Activated T-cell treated with anti-CD3 and anti-CD28 coated beads, Interleukin-2, amount 50 U/mL, for 1 hour (primary cell): ENCODE data around the gene SLC22A7.

Experiments
- DNase-seq: peaks from one replicate; pipeline ENCODE4 v3.0.0-alpha.2; 2020

Gene SLC22A7

DNA sequence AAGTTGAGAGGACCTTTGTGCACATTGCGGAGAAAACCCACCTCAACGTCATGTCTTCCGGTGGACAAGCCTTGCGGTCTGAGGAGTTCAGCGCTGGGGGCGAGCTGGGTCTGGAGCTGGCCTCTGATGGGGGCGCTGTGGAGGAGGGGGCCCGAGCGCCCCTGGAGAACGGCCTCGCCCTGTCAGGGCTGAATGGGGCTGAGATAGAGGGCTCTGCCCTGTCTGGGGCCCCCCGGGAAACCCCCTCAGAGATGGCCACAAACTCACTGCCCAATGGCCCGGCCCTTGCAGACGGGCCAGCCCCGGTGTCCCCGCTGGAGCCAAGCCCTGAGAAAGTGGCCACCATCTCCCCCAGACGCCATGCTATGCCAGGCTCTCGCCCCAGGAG is 14.6 kb upstream of the SLC22A7 start:
- DNase-seq, result no peak

GRCh38 chr6:43283905-43284304 is 14.2 kb upstream of the SLC22A7 start:
- no peak for DNase-seq

DNA sequence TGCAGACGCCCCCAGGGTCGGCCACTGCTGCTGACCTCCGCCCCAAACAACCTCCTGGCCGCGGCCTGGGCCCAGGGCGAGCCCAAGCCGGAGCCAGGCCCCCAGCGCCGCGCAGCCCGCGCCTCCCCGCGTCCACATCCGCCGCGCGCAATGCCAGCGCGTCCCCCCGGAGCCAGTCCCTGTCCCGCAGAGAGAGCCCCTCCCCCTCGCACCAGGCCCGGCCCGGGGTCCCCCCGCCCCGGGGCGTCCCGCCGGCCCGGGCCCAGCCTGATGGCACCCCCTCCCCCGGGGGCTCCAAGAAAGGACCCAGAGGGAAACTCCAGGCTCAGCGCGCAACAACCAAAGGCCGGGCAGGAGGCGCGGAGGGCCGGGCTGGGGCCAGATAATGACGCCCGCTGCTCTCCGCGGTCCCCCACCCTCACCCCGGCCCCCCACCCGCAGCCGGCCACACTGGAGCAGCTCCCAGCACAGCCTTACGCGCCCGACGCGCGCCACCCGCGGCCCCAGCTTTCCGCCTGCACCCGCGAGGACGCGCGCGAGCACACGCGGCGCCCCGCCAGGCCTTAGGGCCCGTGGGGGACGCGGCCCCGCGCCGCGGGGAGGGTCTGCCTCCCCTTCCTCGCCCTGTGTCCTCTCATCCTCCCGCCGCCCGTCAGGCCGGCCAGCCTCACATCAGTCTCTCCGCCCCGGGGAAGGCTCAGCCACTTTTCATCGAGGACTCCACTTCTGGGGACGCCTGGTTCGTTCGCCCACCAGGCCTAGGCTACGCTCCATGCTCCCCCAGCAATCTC is 12.9 kb upstream of the SLC22A7 start:
- DNase-seq, result no peak

DNA sequence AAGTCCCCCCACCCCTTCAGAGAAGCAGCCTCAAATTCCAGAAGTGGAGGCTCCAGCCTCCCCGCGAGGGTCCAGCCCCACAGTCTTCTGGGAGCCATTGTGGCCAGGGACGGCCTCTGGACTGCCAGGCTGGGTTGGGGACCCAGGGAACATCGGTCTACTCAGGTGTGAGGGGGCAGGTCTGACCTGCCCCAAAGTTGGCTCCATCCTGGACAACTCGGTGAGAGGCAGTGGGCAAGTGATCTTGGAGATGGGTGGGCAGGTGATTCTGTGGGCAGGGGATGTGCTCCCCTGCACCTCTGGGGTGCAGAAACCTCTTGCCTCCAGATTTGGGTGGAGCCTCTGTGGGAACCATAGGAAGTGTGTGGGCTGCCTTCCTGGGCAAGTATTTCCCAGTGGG is 12.2 kb upstream of the SLC22A7 start:
- DNase-seq, result no peak

- no peak for DNase-seq
Observed at GRCh38 chr6:43286456-43286979, 11.5 kb upstream of the SLC22A7 start.

- no peak for DNase-seq
Observed at GRCh38 chr6:43286980-43287716, 10.9 kb upstream of the SLC22A7 start.

- no peak for DNase-seq
Observed at GRCh38 chr6:43287717-43288679, 10.1 kb upstream of the SLC22A7 start.

DNA sequence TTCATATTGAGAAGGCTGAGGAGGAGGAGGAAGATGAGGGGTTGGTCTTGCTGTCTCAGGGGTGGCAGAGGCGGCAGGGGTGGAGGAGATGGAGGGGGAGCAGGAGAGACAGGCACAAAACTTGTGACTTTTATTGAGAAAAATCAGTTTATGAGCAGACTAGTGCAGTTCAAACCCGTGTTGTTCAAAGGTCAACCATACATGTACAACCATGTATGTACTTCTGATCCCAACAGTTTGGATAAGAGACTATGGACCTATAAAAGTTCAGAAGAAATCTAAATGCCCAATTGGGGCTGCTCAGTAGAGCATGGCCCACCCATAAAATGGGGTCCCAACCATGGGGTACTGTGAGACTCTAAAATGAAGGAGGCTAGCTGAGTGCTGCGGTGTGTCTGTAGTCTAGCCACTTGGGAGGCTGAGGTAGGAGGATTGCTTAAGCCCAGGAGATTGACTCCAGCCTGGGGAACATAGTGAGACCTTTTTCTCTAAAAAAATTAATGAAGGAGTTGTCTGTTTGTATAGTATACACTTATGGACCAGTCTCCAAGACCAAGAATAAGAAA is 7.6 kb upstream of the SLC22A7 start:
- DNase-seq, result no peak

DNA sequence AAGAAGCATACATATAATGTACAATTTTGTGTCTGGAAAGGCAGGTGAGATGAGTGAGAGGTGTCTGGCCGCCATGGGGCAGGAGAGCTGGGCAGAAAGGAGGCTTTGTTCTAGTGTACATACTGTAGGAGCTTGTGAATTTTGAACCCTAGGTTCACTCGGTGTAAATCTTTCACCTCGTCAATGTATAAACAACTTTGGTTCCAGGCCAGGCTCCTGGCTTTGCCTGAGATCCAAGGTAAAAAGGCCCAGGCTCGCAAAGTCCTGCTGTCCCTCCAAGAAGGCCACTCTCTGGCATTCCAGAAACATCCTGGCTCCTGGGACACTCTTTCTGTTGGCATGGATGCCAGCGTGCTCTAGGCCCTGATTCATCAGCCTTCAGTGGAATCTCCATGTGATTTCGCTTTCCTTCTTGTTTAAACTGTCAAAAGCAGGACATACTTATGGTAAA is 7.1 kb upstream of the SLC22A7 start:
- no peak for DNase-seq

DNA sequence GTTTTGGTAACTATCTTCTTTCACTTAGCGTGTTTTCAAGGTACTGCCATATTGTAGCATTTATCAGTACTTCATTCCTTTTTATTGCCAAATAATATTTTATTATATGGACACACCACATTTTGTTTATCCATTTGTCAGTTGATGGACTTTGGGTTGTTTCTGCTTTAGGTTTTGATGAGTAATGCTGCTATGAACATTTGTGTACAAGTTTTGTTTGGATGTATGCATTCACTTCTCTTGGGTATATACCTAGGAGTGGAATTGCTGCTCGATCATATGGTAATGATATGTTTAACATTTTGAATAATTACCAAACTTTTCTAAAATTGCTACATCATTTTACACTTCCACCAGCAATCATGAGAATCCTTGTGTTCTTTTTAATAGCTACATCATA is 6.4 kb upstream of the SLC22A7 start:
- no peak for DNase-seq

DNA sequence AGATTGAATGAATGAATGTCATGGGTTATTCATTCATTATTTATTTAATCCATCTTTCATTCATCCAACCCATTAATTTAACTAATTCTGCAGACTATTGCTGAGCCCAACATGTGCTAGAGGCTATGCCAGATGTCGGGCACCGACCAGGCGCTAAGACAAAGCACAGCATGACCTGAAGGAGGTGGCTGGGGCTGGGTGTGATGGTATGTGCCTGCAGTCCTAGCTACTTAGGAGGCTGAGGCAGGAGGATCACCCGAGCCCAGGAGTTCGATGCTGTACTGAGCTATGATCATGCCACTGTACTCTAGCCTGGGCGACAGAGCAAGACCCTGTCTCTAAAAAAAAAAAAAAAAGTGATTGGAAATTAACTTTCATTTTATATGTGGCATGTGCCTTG is 5.7 kb upstream of the SLC22A7 start:
- no peak for DNase-seq

DNA sequence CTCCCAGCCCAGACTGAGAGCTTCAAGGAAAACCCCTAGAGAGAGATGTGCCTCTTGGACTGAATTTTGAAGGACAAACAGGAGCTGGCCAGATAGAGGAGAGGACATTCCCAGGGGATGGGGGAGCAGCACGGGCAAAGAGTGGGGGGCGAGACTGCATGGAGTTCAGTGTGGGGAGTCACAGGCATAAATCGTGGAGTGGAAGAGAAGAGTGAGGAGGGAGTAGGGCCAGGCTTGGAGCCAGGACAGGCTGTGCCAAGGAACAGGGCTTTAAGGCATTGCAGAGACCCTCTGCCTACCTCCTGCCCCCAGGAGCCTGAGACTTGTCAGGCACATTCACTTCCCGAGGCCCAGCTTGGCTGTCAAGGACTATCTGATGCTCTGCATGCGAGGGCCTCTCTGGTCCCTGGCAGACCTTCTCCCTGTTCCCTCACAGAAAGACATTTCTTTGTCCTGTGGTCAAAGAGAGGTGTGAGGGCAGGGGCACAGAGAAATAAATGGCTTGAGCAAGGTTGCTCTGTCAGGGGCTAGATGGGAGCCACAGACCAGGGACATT is 5.2 kb upstream of the SLC22A7 start:
- DNase-seq, result no peak

DNA sequence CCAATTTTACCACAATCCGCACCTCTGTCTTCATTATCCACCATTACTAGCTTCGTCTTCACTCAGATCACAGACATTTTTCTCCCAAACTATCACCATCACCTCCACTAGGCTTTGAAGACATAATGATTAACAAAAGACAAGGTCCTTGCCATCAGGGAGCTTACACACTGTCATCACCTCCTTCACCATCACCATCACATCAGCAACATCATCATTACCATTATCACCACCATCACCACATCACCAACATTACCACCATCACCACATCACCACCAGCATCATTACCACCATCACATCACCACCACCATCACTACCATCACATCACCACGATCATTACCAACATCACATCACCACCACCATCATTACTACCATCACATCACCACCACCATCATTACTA is 4.4 kb upstream of the SLC22A7 start:
- no peak for DNase-seq

DNA sequence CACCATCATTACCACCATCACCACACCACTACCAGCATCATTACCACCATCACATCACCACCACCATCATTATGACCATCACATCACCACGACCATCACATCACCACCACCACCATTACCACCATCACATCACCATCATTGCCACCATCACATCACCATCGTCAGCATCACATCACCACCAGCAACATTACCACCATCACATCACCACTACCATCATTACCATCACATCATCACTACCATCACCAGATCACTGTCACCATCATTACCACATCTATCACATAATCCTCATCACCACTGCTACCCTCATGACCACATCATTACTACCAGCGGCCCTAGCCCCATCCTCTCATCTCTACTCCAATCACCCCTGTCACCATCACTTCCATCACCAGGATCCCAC is 3.5 kb upstream of the SLC22A7 start:
- DNase-seq, result no peak

DNA sequence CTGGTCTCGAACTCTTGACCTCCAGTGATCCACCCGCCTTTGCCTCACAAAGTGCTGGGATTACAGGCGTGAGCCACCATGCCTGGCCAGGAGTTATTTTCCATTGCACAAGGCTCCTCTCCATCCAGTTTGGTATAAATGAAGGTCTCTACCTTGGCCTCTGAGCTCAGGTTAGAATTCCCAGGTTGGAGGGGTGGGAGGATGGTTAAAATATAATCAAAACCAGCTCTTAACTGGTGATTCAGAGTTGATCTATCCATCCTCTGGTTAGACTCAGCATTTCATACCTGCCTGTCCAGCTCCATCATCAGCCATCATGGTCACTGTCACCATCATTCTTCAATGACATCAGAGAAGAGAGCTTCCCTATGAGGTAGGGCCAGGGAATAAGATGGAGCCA is 2.6 kb upstream of the SLC22A7 start:
- no peak for DNase-seq

GRCh38 chr6:43296780-43297497 is 1.1 kb upstream of the SLC22A7 start:
- no peak for DNase-seq

GRCh38 chr6:43298565-43299337 is 691 bp downstream of the SLC22A7 start:
- no peak for DNase-seq

- DNase-seq, result no peak
Observed at GRCh38 chr6:43299338-43300293, 1.6 kb downstream of the SLC22A7 start.

GRCh38 chr6:43301081-43301870 is 3.2 kb downstream of the SLC22A7 start:
- no peak for DNase-seq
